ENCODE measurements around the gene EXOC3.

DNA sequence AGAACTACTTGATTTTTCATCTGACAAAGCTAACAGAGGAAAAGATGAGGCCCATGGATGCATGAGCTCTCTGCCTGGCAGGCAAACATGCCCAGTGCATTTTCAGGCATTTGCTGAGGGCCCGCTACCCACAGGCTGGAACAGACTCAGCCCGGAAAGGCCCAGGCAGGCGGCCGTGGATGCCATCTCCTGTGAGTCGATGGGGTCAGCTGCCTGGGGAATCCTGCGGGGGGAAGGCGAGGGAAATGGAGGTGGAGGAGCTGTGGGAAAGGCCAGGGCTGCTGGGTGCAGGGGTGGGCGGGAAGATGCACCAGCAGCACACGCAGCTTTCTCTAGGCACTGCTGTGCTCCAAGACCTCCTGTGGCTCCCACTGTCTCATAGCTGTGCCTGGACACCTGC is 67.5 kb downstream of the EXOC3 start:
- TF ChIP-seq, protein P1, sequence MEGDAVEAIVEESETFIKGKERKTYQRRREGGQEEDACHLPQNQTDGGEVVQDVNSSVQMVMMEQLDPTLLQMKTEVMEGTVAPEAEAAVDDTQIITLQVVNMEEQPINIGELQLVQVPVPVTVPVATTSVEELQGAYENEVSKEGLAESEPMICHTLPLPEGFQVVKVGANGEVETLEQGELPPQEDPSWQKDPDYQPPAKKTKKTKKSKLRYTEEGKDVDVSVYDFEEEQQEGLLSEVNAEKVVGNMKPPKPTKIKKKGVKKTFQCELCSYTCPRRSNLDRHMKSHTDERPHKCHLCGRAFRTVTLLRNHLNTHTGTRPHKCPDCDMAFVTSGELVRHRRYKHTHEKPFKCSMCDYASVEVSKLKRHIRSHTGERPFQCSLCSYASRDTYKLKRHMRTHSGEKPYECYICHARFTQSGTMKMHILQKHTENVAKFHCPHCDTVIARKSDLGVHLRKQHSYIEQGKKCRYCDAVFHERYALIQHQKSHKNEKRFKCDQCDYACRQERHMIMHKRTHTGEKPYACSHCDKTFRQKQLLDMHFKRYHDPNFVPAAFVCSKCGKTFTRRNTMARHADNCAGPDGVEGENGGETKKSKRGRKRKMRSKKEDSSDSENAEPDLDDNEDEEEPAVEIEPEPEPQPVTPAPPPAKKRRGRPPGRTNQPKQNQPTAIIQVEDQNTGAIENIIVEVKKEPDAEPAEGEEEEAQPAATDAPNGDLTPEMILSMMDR (IDR thresholded peaks at IDR 0.05), result no peak
- TF ChIP-seq POLR2AphosphoS5 (IDR thresholded peaks at IDR 0.05) (no peak), POLR2A (IDR thresholded peaks at IDR 0.05) (no peak), EP300 (IDR thresholded peaks at IDR 0.05) (no peak)

All from sigmoid colon (tissue), 4 donors.